NK-92 (cell line): ENCODE measurements around the gene ARFGEF2.

Experiments
- DNase-seq: peaks from one replicate; lab custom pipeline; 2025; ENCODE audit not compliant: unreplicated experiment; lab: John Stamatoyannopoulos, UW

ARFGEF2 gene

DNA sequence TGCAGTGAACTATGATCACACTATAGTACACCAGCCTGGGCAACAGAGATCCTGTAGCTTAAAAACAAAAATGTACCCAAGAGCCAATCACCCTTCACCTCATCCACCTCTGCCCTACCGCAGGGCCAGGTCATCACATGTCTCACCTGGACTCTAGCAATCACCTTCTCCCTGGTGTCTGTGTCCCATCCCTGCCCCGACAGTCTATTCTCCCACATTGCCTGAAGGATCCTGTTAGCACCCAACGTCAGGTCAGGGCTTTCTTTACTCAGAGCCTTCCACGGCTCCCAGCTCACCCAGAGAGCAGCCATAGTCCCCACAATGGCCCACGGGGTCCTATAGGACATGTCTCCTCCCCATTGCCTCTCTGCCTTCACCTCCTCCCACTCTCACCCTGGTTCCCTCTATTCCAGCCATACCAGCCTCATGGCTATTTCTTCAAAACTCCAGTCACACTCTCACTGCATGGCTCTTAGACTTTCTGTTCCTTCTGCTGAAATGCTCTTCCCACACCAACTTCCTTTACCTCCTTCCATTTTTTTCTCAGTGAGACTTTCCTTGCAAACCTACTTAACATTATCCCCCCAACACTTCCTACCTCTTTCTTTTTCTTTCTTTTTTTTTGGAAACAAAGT is 22.5 kb upstream of the ARFGEF2 start:
- no peak for DNase-seq

DNA sequence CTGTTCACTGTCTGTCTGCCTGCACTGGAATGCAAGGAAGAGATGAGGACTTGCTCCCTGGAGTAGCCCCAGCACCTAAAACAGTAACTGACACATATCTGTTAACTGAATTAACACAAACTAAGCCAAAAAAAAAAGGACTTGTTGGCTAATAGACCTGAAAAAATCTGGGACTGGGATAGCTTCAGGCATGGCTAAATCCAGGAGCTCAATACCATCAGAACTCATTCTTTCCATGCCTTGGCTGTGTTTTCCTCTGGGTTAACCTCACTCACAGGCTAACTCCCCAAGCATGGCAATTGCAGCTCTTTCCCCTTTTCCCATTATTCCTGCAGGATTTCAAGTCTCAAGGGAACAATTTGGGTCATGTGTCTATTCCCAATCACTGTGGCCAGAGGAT is 21.6 kb upstream of the ARFGEF2 start:
- no peak for DNase-seq

DNA sequence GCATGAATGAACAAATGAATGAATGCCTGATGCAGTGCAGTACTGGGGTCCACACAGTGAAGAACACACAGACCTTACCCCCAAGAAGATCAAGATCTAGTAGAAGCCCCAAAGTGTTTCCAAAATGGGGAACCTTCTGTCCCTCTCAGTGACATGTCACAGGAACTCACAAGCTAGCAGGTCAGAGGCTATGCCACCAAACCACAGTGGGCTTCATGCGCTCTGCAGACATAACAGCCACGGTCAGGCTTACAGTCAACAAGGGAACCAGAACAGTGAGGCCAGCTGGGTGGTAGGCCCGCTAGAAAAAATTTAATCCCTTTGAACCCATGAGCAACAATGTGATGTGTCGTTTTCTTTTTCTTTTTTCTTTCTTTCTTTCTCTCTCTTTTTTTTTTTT is 20.2 kb upstream of the ARFGEF2 start:
- no peak for DNase-seq

DNA sequence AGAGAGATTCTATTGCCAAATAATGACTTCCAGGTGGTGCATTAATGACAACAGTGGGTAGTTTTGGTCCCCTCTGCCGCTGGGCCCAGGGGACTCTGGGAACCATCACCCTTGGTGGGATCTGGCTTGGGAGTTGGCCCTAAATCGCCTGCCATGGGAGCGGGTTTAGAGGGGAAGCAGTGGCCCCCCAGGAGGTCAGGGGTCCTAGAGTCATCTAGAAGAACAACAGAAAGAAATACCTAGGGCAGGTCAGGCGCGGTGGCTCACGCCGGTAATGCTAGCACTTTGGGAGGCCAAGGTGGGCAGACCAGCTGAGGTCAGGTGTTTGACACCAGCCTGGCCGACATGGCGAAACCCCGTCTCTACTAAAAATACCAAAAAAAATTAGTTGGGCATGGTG is 17.8 kb upstream of the ARFGEF2 start:
- DNase-seq, result no peak

GRCh38 chr20:48904566-48905296 is 16.8 kb upstream of the ARFGEF2 start:
- no peak for DNase-seq

DNA sequence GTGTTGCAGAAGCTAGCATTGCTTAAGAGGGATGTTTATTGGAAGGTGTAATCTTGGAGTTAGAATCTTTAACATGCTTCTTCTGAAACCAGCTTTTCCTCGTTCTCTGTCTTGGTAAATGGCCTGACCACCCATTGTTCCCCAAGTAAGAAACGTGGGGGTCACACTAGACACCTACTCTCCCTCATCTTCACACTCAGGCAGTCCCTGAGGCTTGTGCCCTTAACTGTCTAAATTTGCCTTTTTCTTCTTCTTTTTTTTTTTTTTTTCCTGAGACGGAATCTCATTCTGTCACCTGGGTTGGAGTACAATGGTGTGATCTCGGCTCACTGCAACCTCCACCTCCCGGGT is 16.2 kb upstream of the ARFGEF2 start:
- no peak for DNase-seq

- DNase-seq, result no peak
Observed at GRCh38 chr20:48906221-48906877, 15.2 kb upstream of the ARFGEF2 start.

GRCh38 chr20:48908656-48909319 is 12.7 kb upstream of the ARFGEF2 start:
- no peak for DNase-seq

DNA sequence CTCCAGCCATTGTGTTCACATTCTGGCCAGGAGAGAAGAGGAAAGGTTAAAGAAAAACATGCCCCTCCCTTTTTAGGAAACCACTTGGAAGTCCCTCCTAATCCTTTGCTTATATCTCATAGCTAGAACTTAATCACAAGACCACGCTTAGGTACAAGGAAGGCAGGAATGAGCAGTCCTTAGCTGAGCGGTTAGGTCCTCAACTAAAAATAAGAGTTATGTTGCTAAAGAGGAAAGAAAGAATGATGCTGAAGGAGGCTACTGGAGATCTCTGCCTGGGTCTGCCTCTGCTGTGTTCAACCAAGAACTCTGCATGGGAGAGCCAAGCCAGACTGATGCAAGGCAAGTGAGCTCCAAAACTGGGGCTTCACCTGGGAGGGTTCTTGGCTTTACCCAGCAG is 11.6 kb upstream of the ARFGEF2 start:
- no peak for DNase-seq

GRCh38 chr20:48910347-48910781 is 11.1 kb upstream of the ARFGEF2 start:
- no peak for DNase-seq

- DNase-seq, result no peak
Observed at GRCh38 chr20:48912065-48912464, 9.4 kb upstream of the ARFGEF2 start.

DNA sequence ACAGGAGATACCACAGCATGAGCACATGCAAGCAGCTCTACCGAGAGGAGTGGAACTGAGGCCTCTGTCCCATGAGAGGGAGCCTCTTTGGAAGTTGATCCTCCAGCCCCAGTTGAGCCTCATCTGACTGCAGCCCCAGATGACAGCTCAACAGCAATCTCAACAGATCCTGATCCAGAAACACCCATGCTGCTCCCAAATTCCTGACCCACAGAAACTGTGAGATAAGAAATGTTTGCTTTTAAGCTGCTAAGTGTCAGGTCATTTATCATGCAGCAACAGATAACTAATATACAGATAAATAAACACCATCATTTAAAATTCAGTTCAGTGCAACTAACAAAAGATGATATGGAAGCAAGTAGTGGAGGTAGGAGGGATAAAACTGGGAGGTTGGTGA is 4.8 kb upstream of the ARFGEF2 start:
- DNase-seq, result no peak

GRCh38 chr20:48919336-48919881 is 2.1 kb upstream of the ARFGEF2 start:
- no peak for DNase-seq

GRCh38 chr20:48919882-48920526 is 1.5 kb upstream of the ARFGEF2 start:
- DNase-seq, result no peak

- DNase-seq, result no peak
Observed at GRCh38 chr20:48920527-48921167, 864 bp upstream of the ARFGEF2 start.

GRCh38 chr20:48921883-48922820 is 641 bp downstream of the ARFGEF2 start:
- DNase-seq, result no peak

DNA sequence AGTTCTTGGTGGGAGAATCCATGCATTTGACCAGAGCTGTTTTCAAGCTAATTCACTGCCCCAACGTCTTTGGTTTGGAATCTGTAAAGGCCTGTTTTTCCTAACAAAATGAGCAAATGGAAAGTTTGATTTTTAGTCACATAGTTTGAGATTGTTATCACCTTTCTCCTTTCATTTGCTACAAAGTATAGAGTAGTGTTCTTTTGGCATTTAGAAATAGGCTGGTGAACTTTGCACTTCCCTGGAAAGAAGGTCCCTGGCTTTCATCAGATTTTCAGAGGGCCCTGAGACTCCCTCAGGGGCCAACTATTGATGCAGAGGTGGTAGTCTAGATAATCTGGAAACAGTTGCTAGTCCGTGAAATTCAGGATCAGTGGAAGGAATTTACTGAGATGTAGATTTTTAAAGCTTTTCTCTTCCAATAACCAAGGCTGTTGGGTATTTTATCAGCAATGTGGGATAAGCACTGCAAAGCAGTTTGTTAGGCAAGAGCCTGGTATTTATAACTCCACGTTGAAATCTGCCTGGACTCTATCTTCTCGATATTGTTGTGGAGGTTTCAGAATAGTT is 1.7 kb downstream of the ARFGEF2 start:
- no peak for DNase-seq

- no peak for DNase-seq
Observed at GRCh38 chr20:48924756-48925109, 3.2 kb downstream of the ARFGEF2 start.

DNA sequence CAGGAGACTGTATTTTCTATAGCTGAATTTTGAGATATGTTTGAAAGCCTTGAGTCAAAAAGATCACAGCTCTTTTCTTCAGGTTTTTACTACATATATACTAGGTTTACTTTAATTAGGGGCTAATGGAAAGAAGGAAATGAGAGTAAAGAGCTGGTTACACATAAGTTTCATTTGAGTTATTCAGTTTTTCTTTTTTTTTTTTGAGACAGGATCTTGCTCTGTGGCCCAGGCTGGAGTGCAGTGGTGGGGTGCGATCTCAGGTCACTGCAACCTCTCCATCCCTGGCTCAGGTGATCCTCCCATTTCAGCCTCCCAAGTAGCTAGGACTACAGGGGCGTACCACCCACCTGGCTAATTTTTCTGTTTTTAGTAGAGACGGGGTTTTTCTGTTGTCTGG is 4.8 kb downstream of the ARFGEF2 start:
- DNase-seq, result no peak
